Stimulated activated CD4-positive, alpha-beta T cell treated with anti-CD3 and anti-CD28 coated beads, TNF-alpha, amount 100 ng/mL, for 24 hours (primary cell): ENCODE results near the gene WWP2.
"Not testable (repeated sequence)": the region's sequence is repeated elsewhere in the genome, so short reads cannot be mapped to it uniquely, and the experiment has no call there.

ENCODE experiments used
- DNase-seq, 3 experiments: peaks; one replicate each; pipeline ENCODE4 v3.0.0-alpha.2; 2020; ENCODE audit warnings: low read depth in 3 of 3

WWP2 gene

GRCh38 chr16:69942627-69943170 is 180.6 kb downstream of the WWP2 start:
- DNase-seq, result no peak

GRCh38 chr16:69943241-69944036 is 181.3 kb downstream of the WWP2 start:
- DNase-seq, result not testable (repeated sequence)

- DNase-seq, result not testable (repeated sequence)
Observed at GRCh38 chr16:69950411-69950810, 188.3 kb downstream of the WWP2 start.

- not testable (repeated sequence) for DNase-seq
Observed at GRCh38 chr16:69951017-69951671, 189.0 kb downstream of the WWP2 start, which contains the start of gene CLEC18A. TSS of gene CLEC18A (plus strand) at chr16:69951334. CDS start at chr16:69951367, 33 bp downstream.

- DNase-seq, result not testable (repeated sequence)
Observed at GRCh38 chr16:69951672-69952031, 189.5 kb downstream of the WWP2 start.

- not testable (repeated sequence) for DNase-seq
Observed at GRCh38 chr16:69952116-69952515, 190.0 kb downstream of the WWP2 start.

GRCh38 chr16:69952572-69953355 is 190.6 kb downstream of the WWP2 start:
- DNase-seq, result not testable (repeated sequence)

- DNase-seq, result not testable (repeated sequence)
Observed at GRCh38 chr16:69954241-69954640, 192.1 kb downstream of the WWP2 start.

GRCh38 chr16:69963312-69963711 is 201.2 kb downstream of the WWP2 start:
- not testable (repeated sequence) for DNase-seq

GRCh38 chr16:69964960-69965660 is 203.0 kb downstream of the WWP2 start:
- DNase-seq, result not testable (repeated sequence)

- DNase-seq, result not testable (repeated sequence)
Observed at GRCh38 chr16:69965661-69966054, 203.5 kb downstream of the WWP2 start.

- DNase-seq, result not testable (repeated sequence)
Observed at GRCh38 chr16:69967688-69968087, 205.6 kb downstream of the WWP2 start.

- not testable (repeated sequence) for DNase-seq
Observed at GRCh38 chr16:69968125-69968524, 206.0 kb downstream of the WWP2 start.

- not testable (repeated sequence) for DNase-seq
Observed at GRCh38 chr16:69969657-69970056, 207.5 kb downstream of the WWP2 start.

- not testable (repeated sequence) for DNase-seq
Observed at GRCh38 chr16:69972120-69972519, 210.0 kb downstream of the WWP2 start.

- not testable (repeated sequence) for DNase-seq
Observed at GRCh38 chr16:69972935-69973334, 210.8 kb downstream of the WWP2 start.

GRCh38 chr16:69985196-69985595 is 223.1 kb downstream of the WWP2 start:
- not testable (repeated sequence) for DNase-seq
